HCT116 (cell line): ENCODE measurements around the gene WSB1.

Experiments
- CEBPB ChIP-seq: IDR thresholded peaks from 2 replicates; pipeline ENCODE4 v1.6.1; 2012; ENCODE audit warnings: low read depth
- ELF1 ChIP-seq: IDR thresholded peaks from 2 replicates; pipeline ENCODE4 v1.6.1; 2012; ENCODE audit warnings: low read depth, borderline replicate concordance
- EZH2 ChIP-seq: fragments of 200-600 bp; sonication (generic); IDR thresholded peaks from 2 replicates; pipeline ENCODE4 v1.6.1; 2017; ENCODE audit warnings: antibody characterized with exemption, mixed run types
- FOSL1 ChIP-seq: IDR thresholded peaks from 2 replicates; pipeline ENCODE4 v1.6.1; 2012; ENCODE audit warnings: low read depth
- POLR2A ChIP-seq: IDR thresholded peaks from 2 replicates; pipeline ENCODE4 v1.7.0; 2011; ENCODE audit warnings: borderline replicate concordance; ENCODE audit not compliant: insufficient read depth, insufficient read length; ENCODE audit errors: extremely low read depth
- POLR2AphosphoS5 ChIP-seq: IDR thresholded peaks from 2 replicates; pipeline ENCODE4 v1.6.1; 2011; ENCODE audit warnings: mild to moderate bottlenecking, low read depth, low read length, moderate library complexity
- RAD21 ChIP-seq: IDR thresholded peaks from 2 replicates; pipeline ENCODE4 v1.6.1; 2012; ENCODE audit warnings: low read depth, mild to moderate bottlenecking
- SP1 ChIP-seq: IDR thresholded peaks from 2 replicates; pipeline ENCODE4 v1.6.1; 2012; ENCODE audit warnings: low read depth
- YY1 ChIP-seq: IDR thresholded peaks from 2 replicates; pipeline ENCODE4 v1.6.1; 2011; ENCODE audit warnings: low read length, low read depth, moderate library complexity, mild to moderate bottlenecking; ENCODE audit not compliant: insufficient replicate concordance; ENCODE audit errors: extremely low read depth
- ZNF274 ChIP-seq: fragments of 200-500 bp; sonication (Bioruptor generic); IDR thresholded peaks from 2 replicates; pipeline ENCODE4 v1.6.1; 2014; ENCODE audit warnings: mild to moderate bottlenecking, low read depth, low read length, inconsistent platforms
- TF ChIP-seq, protein P1 (sequence below), 3 experiments: fragments of 200-600 bp in 1 of 3; sonication (generic) in 1 of 3; IDR thresholded peaks in 2 of 3; conservative IDR thresholded peaks in 1 of 3; 2 replicates each; pipeline ENCODE4 v1.5.1; 2012 to 2017; ENCODE audit warnings: low read depth in 2 of 3, low read length in 2 of 3, antibody characterized with exemption in 1 of 3, borderline replicate concordance in 1 of 3, control low read depth in 1 of 3, mild to moderate bottlenecking in 1 of 3, mixed read lengths in 1 of 3, mixed run types in 1 of 3, moderate library complexity in 1 of 3; ENCODE audit not compliant: insufficient read depth in 1 of 3
- TF ChIP-seq, protein P2 (sequence below): IDR thresholded peaks from 2 replicates; pipeline ENCODE4 v1.6.1; 2012; ENCODE audit warnings: low read depth
- TF ChIP-seq, protein P3 (sequence below): IDR thresholded peaks from 2 replicates; pipeline ENCODE4 v1.6.1; 2012

DNA sequence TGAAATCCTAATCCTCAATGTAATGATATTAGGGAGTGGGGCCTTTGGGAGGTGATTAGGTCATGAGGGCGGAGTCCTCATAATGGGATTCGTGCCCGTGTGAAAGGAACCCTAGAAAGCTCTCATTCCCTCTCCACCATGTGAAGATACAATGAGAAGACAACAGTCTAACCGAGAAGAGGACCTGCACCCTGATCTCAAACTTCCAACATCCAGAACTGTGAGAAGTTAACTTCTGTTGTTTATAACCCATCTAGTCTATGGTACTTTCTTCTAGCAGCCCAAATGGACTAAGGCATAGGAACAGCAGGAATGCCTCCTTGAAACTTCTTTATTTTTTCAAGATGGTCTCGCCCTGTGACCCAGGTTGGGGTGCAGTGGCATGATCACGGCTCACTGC, 24.7 kb downstream of the WSB1 start:
- TF ChIP-seq, protein P1, sequence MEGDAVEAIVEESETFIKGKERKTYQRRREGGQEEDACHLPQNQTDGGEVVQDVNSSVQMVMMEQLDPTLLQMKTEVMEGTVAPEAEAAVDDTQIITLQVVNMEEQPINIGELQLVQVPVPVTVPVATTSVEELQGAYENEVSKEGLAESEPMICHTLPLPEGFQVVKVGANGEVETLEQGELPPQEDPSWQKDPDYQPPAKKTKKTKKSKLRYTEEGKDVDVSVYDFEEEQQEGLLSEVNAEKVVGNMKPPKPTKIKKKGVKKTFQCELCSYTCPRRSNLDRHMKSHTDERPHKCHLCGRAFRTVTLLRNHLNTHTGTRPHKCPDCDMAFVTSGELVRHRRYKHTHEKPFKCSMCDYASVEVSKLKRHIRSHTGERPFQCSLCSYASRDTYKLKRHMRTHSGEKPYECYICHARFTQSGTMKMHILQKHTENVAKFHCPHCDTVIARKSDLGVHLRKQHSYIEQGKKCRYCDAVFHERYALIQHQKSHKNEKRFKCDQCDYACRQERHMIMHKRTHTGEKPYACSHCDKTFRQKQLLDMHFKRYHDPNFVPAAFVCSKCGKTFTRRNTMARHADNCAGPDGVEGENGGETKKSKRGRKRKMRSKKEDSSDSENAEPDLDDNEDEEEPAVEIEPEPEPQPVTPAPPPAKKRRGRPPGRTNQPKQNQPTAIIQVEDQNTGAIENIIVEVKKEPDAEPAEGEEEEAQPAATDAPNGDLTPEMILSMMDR (IDR thresholded peaks at IDR 0.05 in 2 of 3, conservative IDR thresholded peaks at IDR 0.05 in 1 of 3; ENCODE audit: borderline replicate concordance in 1 of 3, insufficient read depth in 1 of 3, low read depth in 2 of 3, low read length in 2 of 3): no peak
- TF ChIP-seq POLR2AphosphoS5 (no peak), POLR2A (no peak), YY1 (no peak), SP1 (no peak), RAD21 (no peak), EZH2 (no peak), ZNF274 (no peak), CEBPB (no peak), ELF1 (no peak), FOSL1 (no peak)
- TF ChIP-seq, protein P2, sequence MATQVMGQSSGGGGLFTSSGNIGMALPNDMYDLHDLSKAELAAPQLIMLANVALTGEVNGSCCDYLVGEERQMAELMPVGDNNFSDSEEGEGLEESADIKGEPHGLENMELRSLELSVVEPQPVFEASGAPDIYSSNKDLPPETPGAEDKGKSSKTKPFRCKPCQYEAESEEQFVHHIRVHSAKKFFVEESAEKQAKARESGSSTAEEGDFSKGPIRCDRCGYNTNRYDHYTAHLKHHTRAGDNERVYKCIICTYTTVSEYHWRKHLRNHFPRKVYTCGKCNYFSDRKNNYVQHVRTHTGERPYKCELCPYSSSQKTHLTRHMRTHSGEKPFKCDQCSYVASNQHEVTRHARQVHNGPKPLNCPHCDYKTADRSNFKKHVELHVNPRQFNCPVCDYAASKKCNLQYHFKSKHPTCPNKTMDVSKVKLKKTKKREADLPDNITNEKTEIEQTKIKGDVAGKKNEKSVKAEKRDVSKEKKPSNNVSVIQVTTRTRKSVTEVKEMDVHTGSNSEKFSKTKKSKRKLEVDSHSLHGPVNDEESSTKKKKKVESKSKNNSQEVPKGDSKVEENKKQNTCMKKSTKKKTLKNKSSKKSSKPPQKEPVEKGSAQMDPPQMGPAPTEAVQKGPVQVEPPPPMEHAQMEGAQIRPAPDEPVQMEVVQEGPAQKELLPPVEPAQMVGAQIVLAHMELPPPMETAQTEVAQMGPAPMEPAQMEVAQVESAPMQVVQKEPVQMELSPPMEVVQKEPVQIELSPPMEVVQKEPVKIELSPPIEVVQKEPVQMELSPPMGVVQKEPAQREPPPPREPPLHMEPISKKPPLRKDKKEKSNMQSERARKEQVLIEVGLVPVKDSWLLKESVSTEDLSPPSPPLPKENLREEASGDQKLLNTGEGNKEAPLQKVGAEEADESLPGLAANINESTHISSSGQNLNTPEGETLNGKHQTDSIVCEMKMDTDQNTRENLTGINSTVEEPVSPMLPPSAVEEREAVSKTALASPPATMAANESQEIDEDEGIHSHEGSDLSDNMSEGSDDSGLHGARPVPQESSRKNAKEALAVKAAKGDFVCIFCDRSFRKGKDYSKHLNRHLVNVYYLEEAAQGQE: no peak
- TF ChIP-seq, protein P3, sequence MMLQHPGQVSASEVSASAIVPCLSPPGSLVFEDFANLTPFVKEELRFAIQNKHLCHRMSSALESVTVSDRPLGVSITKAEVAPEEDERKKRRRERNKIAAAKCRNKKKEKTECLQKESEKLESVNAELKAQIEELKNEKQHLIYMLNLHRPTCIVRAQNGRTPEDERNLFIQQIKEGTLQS: no peak
